GM19193 (cell line): ENCODE data around the gene GHRL.
A peak's percentile ranks its signal among the peaks of the same experiment; 100 is the strongest.

Experiments used
- POLR2A ChIP-seq: IDR thresholded peaks from 4 replicates; pipeline ENCODE4 v1.6.1; 2011; ENCODE audit not compliant: insufficient read depth, insufficient read length; ENCODE audit errors: extremely low read depth

The GHRL gene

DNA sequence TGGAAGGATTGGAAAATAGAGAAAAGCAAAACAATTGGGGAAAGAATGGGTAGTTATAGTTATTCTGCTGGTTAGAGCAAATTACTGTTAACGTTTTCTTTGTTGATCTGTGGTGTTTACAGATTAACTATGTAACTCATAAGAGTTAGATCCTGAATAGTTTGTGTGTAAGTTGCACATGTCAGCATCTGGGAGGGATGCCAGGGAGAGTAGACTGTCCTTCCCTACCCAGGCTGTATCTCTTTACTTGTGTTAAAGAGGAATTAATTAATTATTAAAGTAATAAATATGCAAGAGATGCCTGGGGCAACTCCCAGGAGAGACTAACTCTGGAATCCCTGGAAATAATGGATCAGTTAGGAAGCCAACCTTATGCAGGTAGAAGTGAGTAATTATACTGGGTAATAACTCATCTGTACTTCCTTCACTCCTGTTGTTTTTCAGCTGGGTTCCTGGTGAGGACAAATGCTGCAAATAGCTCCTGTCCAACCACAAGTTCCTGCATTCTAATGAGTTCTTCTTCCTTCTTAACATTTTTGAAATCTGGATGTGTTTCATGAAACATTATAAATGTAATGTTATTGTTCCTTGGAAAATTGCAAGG lies 18.9 kb downstream of the GHRL start:
- no peak for TF ChIP-seq POLR2A

DNA sequence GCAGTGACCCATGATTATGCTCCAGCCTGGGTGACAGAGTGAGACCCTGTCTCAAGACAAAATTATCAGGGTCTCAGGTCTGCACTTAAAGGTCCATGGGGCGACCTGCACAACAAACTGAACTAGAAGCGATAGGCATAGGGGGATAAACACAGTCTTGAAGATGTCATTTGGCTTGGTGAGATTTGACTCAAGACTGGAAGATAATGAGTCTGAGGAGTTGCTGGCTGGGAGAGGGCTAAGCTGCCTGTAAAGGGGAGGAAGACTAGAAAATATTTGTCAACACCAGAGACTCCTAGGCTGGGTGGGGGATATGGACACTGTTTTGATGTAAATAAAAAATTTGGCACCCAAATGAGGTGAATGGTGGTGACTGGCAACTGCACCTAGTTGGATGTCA lies 19.8 kb downstream of the GHRL start:
- no peak for TF ChIP-seq POLR2A

DNA sequence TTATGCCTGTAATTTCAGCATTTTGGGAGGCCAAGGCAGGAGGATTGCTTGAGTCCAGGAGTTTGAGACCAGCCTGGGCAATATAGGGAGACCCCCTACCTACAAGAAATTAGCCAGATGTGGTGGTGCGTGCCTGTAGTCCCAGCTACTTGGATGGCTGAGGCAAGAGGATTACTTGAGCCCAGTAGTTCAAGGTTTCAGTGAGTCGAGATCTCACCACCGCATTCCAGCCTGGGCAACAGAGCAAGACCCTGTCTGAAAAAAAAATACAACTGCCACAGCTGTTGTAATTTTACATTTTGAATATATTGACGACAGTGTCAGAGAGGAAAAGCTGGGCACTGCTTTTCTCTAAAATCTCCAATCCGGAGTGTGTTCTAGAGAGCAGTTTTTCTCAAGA lies 23.3 kb downstream of the GHRL start:
- no peak for TF ChIP-seq POLR2A

DNA sequence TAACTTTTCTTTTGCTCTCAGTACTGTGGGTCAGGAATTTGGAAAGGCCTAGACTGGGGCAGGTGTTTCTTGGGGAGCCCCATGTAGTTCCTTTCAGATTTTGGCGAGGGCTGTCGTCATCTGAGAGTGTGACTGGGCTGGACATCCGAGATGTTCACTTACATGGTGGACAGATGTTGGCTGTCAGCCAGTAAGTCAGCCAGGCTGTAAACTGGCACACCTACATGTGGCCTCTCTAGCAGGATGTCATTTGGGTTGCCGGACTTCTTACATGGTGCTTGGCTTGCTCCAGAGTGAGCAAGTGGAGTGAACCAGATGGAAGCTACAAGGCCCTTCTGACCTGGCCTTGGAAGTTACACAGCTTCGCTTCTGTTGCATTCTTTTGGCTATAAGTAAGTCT lies 23.8 kb downstream of the GHRL start:
- no peak for TF ChIP-seq POLR2A

DNA sequence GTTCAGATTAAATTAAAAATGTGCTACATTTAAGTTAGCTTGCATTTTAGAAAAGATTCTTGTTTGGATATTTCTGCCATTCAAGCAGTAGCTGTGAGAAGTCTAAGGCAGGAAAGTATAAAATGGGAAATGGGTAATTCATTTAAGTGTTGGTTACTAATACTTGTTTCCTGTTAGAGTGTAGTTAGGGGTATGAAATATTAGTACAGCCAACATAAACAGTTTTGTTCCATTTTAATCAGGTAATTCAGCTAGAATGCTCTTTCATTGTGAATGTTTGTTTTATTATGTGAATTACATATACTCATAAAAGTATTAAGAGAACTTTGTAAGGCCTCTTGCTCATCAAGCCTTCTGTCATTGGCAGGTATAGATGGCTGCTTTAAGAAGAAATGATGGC lies 24.6 kb downstream of the GHRL start:
- TF ChIP-seq POLR2A = no peak

DNA sequence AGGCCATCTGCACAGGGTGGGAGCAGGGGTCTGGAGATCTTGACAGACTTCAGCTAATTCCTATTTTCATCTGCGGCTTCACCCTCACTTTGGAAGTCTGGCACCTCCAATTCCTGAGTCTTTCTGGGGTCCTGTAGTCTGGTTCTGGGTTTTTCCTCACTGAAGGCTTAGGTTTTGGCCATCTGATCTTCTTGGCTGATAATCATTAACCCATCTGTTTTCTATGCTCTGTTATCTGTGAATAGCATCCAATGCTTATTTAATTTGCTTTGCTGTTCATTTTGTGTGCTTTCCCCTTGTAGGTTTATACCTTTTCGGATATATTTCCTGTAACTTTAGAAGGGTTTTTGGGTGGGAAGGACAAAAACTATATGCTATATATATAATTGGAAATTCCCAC lies 26.9 kb downstream of the GHRL start:
- TF ChIP-seq POLR2A = no peak

DNA sequence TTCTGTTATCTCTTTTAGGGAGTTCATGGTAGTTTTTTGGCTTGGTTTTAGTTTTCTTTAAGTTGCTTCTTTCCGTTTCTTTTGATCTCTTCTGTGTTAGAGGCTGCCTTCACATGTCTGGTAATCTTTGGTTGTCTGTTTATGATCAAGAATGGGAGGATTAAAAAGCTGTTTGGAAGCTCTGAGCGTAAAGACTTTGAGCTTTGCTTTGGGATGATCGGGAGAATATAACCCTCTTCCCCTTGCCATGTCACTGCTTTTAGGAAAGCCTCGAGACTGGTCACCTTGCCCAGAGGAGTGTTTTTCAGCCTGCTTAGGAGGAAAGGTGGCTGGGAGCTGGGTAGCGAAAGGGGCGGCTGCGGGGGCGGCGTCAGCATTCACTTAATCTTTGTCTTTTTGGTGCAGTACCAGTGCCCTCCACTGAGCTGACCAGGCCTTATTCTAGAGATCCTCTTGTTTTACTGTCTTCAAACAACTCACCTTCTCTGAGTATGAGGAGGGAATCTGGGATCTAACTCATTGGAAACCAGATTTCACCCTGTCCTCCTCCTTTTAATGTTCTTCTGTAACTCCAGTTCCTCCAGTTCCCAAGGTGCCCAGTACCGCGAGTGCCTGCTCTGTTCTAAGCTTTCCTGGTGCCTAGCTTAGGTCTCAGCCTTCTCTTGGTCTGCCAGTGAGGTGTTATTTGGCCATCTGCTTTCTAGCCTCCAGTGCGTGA lies 28.9 kb downstream of the GHRL start:
- no peak for TF ChIP-seq POLR2A

DNA sequence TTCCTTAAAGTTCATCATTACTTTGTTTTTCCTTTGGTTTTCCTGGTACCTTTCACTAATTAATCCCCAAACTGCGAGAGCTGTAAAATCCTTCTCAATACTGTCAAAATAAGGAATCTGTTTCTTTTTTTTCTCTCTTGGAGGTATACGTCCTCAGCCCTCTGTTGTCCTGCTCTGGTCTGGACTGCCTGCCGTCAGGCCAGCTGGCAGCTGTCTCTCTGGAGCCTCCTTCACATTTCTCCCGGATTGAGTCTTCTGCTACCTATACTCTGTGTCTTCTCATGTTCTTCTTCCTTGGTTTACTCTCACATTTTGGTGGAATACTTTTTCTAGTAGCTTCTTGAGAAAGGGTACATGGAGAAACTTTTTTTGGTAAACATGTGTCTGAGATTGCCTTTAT lies 30.7 kb downstream of the GHRL start:
- no peak for TF ChIP-seq POLR2A

DNA sequence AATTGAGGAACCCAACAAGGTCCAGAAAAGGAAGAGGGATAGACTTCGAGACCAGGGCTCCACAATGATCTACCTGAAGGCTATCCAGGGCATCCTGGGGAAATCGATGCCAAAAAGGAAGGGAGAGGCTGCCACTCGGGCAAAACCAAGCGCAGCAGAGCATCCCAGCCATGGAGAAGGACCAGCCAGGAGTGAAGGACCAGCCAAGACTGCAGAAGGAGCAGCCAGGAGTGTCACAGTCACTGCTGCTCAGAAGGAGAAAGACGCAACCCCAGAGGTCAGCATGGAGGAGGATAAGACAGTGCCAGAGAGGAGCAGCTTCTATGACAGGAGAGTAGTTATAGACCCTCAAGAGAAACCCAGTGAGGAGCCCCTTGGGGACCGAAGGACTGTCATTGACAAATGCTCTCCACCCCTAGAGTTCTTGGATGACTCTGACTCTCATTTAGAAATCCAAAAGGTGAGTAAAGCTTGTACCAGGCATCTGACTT lies 32.5 kb downstream of the GHRL start:
- TF ChIP-seq POLR2A = no peak

DNA sequence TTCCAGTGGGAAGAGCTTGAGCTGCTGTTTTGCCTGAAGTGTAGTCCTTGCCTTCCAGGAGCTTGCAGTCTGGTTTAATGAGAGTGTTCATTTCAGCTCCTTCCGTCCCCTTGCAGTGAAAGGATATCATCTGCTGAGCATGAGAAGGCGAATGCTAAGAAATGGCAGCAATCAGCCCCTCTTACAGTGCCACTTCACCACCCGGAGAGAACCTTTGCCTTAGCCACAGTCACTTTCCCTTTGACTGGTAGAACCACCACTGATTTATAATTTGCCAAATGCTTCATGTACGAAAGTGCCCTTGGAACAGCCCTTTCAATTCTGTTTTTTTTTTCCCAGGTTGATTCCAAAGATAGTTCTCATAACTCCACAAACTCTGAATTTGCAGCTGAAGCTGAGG lies 32.9 kb downstream of the GHRL start:
- no peak for TF ChIP-seq POLR2A

DNA sequence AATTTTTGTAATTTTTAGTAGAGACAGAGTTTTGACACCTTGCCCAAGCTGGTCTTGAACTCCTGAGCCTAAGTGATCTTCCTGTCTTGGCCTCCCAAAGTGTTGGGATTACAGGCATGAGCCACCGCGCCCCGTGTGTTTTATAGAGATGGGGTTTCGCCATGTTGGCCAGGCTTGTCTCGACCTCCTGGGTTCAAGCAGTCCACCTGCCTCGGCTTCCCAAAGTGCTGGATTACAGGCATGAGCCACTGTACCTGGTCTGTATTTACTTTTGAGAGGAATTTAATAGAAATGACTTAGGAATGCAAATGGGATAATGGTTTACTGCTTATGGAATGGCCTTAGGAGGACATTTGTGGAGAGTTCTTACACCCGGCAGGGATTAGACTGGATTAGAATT lies 33.7 kb downstream of the GHRL start:
- TF ChIP-seq POLR2A = no peak

DNA sequence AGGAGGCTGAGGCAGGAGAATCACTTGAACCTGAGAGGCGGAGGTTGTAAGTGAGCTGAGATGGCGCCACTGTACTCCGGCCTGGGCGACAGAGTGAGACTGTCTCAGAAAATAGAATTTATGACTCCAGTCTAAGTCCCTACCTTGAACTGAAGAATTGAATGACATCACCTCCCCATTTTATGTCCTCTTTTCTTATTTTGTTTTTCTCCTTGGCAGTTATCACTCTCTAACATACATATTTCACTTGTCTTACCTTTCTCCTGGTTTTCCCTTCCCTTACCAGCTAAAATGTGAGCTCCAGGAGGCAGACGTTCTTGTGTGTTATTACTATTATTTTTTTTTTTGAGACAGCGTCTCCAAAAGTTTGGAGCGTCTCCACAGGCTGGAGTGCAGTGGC lies 36.9 kb downstream of the GHRL start:
- no peak for TF ChIP-seq POLR2A

DNA sequence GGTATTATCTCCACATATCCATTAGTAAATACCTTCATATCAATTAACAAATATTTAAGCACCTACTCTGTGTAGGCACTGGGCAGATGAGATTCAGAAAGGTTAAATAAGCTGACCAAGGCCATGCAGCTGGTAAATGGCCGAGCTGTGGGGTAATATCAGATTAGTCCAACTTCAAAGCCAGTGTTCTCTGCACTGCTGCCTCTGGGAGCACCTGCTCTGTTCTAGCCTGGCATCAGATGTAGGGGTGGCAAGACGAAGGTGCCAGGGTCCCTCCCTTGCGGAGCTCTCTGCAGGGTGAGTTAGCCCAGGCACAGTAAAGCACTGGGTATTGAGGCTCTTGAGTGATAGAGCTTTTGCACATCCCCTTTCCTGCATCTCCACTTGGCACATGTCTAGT lies 39.0 kb downstream of the GHRL start:
- TF ChIP-seq POLR2A = no peak

DNA sequence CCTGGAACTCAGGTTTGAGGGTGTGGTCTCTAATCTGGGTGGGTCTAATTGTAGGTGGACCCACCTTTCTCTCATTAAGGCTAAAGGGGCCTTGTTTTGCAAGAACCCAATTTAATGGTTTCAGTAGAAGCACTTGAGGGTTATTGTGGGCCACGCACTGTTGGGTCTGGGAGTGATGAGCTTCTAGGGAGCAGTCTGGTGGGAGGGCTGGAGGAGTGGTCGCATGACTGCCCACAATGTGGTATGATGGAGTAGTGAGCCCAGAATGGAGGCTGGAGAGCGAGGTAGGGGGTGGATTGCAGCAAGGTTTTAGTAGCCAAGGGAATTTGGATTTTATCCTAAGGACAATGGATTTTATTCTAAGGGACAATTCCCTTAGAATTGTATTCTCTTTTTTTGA lies 41.7 kb downstream of the GHRL start:
- no peak for TF ChIP-seq POLR2A

DNA sequence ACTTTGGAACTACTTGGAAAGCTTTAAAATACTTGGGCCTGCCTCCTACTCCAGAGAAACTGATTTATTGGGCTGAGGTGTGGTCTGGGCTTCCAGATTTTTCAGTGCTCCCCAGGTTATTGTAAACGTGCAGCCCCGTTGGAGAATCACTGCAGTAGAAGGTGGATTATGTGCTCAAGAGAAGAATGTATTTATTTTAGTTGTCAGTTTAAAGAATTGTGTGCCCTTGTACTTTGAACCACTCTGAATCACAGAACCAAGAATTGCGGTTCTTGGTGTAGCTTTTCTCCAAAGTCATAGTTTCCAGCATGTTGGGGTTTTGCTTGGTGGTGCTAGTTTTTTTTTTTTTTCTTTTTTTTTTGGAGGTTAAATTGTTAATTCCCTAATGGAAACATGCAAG lies 42.9 kb downstream of the GHRL start:
- TF ChIP-seq POLR2A = no peak

DNA sequence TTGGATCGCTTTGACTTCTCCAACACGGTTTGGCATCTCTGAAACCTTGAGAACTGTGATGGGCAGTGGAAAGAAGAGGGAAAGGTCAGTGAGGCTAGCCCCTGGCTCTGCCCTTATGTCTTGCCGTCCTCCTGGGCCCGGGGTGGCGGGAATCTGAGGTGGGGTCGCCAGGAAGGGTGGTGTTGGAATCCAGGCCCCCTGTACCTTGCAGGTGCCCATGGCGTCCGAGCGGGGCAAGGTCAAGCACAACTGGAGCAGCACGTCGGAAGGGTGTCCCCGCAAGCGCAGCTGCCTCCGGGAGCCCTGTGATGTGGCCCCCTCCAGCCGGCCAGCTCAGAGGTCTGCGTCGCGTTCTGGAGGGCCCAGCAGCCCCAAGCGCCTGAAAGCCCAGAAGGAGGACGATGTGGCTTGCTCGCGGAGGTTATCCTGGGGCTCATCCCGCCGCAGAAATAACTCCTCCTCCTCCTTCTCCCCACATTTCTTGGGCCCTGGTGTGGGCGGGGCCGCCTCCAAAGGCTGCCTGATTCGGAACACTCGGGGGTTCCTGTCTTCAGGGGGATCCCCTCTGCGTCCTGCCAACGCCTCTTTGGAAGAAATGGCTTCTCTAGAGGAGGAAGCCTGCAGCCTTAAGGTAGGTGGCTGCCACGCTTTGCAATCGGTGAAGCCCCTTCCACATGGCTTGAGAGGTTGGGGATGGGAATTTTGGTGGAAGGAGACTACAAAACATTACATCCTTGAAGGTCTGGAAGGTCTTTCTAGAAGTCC lies 43.6 kb downstream of the GHRL start:
- TF ChIP-seq POLR2A = peak; percentile 41
